Cardiac septum (tissue), 1 donor: ENCODE data around the gene PLXNA2. TPM values are rescaled to one million over a fixed set of nuclear protein-coding genes. Genes with fewer than 3 reads are reported as not detected.

ENCODE experiments used
- DNase-seq: peaks from one replicate; pipeline ENCODE4 v3.0.0-alpha.2; 2020; ENCODE audit warnings: low spot score
- intact Hi-C: fragments of 100-400 bp; cut with DNase I; formaldehyde crosslinking; loops from one replicate; pipeline ENCODE4 v1.14.0; 2022
- total RNA-seq: library from RNA; stranded (reverse); fragmentation: NEBNext Ultra II Directional; extraction: Animal tissue kit (Norgen Biotek cat#: 25700); gene quantifications from one replicate; pipeline ENCODE4 v1.2.1, GENCODE V29; 2021
- donor health status: DM: no; HTN: no; CAD: no.

PLXNA2 gene
- total RNA-seq, 1 donor from 2014 or later, result 23.8 TPM

- DNase-seq, result no peak
- intact Hi-C loops, result no loop called here
Observed at GRCh38 chr1:208047476-208047934, 196.7 kb downstream of the PLXNA2 start.

GRCh38 chr1:208045463-208046260 lies 198.5 kb downstream of the PLXNA2 start:
- intact Hi-C loops, result no loop called here
- DNase-seq, result no peak

DNA sequence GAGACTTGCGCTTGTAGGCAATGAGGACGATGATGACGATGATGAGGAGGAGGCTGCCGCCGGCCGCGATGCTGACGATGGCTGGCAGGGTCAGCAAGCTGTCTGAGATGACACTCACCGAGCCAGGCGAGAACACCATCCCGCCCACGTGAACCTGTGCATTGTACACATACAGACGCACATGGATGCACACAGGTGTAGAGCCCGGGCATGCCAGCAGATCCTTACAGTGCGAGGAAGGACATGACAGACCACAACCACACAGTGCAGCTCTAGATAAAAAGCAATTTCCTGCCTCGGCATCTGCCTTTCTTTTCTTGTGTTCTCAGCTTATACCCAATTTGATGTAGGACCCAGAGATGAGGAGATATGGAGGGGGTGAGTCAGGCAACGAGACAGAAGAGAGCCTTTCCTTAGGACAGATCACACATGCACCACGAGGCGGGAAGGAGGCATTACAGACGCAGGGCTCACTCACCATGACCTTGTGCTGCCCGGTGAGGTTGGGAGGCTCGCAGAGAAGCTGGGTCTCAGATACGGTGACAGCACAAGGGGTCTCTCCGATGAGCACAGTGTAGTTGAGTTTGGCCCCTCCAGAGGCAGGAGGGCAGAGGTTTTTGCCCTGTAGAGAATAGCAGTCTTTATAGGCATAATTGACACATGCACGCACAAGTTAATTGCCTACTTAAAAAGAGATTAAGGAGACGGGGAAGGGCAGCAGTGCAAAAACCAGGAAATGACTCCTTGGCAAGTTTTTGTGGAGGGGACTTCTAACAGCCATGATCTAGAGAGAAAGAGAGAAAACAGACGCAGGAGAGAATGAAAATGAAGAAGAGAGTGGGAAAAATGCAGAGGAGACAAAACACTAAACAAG lies 199.4 kb downstream of the PLXNA2 start:
- DNase-seq, result no peak
- intact Hi-C loops, result no loop called here

GRCh38 chr1:208043691-208044181 lies 200.4 kb downstream of the PLXNA2 start:
- intact Hi-C loops, result no loop called here
- DNase-seq, result no peak

DNA sequence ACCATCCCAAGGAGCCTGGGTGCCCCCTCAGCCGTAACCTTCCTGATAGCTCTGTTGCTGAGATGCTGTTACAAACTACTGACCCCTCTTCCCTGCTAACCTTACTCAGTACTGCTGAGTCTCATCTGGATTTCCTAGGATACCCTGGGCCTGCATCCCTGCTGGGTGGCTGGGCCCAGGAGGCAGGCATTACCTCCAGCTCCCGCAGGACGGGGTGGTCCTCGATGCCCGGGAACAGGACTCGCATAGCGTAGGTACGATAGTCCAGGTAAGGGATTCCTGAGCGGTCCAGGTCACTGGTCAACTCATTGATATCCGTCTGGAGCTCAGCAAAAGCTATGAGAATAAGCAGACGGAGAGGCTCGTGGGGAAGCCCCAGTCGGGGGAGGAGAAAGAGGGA lies 201.3 kb downstream of the PLXNA2 start:
- DNase-seq, result no peak
- intact Hi-C loops, result no loop called here

DNA sequence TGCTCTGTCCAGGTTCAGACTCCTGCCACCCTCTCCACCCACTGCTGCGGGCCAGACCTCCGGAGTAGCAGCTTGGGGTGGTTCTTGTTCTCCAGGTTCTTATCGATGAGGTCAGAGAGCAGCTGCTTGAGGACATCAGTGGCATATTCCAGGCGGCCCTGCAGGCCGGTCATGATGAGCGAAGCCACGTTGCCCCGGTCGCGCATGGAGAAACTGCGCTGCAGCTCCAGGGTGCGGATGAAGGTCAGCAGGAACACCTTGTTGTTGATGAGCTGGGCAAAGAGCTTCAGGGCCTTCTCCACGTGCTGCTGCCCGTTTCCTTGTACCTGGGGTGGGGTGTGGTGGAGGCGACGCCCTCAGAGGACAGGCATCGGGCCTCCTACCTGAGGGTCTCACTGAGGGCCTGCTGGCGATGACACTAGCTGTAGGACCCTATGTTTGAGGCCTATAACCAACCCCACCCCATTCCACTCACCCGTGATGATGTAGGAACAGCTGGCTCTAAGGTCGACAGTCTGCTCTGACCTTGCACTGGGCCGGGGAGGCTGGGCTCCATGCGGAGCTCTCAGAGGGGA lies 202.1 kb downstream of the PLXNA2 start:
- DNase-seq, result no peak
- intact Hi-C loops, result no loop called here

GRCh38 chr1:208041505-208041904 lies 202.7 kb downstream of the PLXNA2 start:
- no peak for DNase-seq
- intact Hi-C loops, result no loop called here

GRCh38 chr1:208040821-208041297 lies 203.3 kb downstream of the PLXNA2 start:
- intact Hi-C loops, result no loop called here
- DNase-seq, result no peak

DNA sequence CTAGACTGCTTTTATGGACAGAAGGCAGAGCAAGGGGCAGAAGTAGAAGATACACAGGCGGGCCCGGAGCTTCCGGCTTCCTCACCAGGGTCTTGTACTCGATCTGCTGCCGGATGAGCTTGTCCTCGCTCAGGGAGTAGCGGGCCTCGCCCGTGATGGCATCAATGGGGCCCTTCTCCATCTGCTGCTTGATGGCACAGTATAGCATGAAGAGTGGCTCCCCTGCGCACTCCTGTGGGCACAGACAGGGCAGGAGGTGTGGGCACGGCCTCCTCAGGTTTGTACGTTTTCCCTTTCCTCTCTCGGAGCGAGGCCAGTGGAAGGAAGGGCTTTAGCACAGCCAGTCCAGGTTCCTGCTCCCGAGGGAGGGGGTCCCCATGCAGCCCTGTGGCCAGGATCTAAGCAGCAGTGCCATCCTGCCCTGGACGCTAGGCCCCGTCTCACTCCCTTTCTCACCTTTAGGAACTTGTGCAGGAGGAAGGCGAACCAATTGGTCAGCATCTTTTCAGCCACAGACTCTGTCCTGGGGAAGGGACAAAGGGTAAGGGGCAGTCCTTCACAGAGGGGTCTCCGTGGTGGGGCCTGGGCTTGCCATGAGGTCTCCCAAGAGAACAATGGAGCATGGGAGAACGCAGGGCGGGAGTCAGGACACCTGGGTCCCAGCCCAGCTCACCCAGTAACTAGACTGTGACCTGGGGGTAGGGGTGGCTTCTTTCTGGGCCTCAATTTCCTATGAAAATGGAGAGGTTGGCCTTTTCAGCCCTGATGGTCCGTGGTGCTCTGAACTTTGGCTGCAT lies 204.4 kb downstream of the PLXNA2 start:
- DNase-seq, result no peak
- intact Hi-C loops, result no loop called here

- intact Hi-C loops, result no loop called here
Observed at GRCh38 chr1:208038303-208038702, 205.9 kb downstream of the PLXNA2 start.

DNA sequence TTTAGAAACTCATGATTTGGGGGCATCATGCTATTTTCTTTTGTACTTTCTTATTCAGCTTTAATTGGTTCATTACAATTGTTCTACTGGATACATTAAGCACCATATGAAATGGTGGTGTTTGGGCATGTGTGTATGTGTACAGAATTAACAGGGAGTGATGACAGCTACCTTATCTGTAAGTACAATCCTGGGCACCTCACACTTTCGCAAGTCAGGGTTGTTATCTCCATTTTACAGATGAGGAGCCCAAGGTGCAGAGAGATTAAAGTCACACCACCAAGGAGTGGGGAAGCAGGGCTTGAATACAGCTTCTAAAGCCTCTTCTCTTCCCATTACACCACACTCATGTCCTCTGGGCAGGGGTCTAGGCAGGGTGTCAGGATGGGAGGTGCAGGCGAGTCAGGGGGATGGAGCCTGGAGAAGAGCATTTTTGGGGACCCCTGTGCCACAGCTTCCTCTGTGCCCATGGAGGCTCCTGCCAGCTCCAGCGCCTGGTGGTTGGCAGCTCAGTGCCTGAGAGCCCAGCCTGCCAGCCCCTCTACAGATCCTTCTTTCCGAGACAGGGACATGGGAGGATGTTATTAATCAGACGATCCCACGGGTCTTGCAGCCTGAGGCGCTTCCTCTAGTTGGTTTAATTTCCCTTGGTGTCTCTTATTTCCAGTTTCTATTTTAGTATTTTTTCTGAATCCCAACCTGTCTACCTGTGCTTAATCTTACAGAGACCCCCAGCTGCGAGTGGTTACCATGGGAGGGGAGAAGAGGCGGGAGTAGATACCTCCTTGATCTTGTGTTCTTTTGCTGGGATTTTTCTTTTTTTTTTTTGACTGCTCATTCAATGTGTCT lies 207.0 kb downstream of the PLXNA2 start:
- no peak for DNase-seq
- intact Hi-C loops, result no loop called here

More at GRCh38 chr1:208038303-208038702, 205.9 kb downstream of the PLXNA2 start:
- DNase-seq, result no peak

- DNase-seq, result no peak
- intact Hi-C loops, result no loop called here
Observed at GRCh38 chr1:208036106-208036808, 207.9 kb downstream of the PLXNA2 start.

- intact Hi-C loops, result no loop called here
Observed at GRCh38 chr1:208034135-208034534, 210.0 kb downstream of the PLXNA2 start.

GRCh38 chr1:208033236-208033635 lies 210.9 kb downstream of the PLXNA2 start:
- peak; percentile 56 for DNase-seq

More at GRCh38 chr1:208034135-208034534, 210.0 kb downstream of the PLXNA2 start:
- peak; percentile 24 for DNase-seq

GRCh38 chr1:208031932-208032320 lies 212.3 kb downstream of the PLXNA2 start:
- intact Hi-C loops, result no loop called here
- DNase-seq, result peak; percentile 67

More at GRCh38 chr1:208033236-208033635, 210.9 kb downstream of the PLXNA2 start:
- intact Hi-C loops, result no loop called here

DNA sequence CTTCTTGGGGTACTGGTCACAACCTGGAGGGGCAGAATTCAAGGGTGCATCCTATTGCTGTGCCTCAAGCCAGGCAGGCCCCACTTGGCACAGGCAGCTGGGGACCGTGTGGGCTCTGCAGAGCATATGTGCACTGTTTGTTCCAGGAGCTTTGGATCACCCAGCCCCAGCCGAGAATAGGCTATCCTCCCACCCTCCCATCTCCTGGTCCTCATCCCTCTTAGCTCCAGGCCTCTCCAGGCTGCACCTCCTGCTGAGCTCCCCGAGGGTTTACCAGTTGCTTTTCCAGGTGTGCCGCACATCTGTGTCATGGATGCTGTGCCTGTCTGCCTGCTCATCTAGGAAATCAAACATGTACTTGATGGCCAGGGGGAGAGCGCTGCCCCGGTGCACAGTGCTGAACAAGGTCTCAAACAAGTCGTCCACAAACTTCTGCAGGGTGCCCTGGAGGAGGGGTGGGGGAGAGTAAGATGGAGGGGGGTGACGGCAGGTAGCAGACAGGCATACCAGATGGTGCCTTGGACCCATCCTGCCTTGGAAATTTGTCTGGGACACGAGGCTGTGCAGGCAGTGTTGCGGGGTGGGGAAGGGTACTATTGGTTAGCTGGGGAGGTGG lies 212.8 kb downstream of the PLXNA2 start:
- peak; percentile 49 for DNase-seq

More for the DNA sequence above, 212.8 kb downstream of the PLXNA2 start:
- intact Hi-C loops, result no loop called here
